ENCODE measurements around the gene WDR73.
A peak's percentile ranks its signal among the peaks of the same experiment; 100 is the strongest.
"Not testable (repeated sequence)": the region's sequence is repeated elsewhere in the genome, so short reads cannot be mapped to it uniquely, and the experiment has no call there.

The WDR73 gene

DNA sequence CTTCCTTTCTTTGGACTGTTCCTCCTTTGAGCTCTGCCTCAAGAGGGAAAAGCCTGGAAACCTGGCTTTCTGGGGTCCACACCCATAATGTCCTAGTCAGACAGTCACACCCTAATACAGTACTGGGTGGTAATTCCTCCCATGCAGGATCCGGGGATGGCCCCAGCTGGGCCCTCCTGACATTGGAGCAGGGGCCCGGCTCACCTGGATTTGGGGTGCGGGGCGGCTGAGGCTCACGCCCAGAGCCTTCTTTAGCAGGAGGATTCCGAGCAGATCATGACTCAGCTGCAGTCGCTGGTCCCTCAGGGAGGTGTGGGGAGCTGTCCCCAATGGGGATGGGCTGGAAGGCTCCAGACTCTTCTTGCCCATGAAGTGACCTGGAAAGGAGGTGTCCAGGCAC, 2.9 kb upstream of the WDR73 start:
- DNase-seq, result no peak

GRCh38 chr15:84654689-84655453, 788 bp upstream of the WDR73 start:
- DNase-seq, result peak; percentile 83

GRCh38 chr15:84653584-84653909, 536 bp downstream of the WDR73 start:
- no peak for DNase-seq

- no peak for DNase-seq
These were observed 4.4 kb downstream of the WDR73 start for GRCh38 chr15:84649706-84650105.

GRCh38 chr15:84648539-84648938, 5.5 kb downstream of the WDR73 start:
- no peak for DNase-seq

DNA sequence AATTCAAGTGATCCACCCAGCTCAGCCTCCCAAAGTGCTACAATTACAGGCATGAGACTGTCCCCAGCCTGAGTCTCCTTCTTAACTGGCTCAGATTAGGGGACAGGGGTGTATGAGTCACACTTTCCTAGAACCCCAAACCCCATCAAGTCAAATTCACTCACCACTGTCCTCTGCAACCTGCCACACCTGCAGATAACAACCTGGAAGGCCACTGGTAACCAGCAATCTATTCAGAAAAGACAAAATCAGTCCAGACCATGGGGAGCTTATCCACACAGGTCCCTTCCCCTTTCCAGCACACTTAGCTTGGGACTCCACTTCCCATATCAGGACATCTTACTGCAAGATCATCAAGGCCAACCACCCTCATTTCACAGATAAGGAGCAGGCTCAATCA, 6.4 kb downstream of the WDR73 start:
- no peak for DNase-seq

DNA sequence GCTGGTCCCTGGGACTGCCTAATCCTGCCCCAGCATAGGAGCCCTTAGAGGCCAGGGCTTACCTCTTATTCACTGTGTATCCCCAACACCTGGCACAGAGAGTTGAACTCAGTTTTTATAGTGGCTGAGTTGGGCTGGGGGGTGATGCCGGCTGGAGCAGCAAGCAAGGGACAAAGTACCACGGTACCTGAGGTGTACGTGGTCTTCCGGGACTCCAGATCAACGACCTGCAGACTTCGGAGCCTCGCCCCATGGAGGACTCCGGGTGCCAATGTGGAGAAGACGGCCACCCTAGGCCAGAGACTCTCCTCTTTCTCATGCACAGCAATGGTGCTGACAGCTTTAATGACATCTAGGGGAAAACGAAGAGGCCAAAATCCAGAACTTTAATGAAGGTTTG, 8.1 kb downstream of the WDR73 start:
- DNase-seq, result no peak

GRCh38 chr15:84645496-84645895, 8.6 kb downstream of the WDR73 start:
- no peak for DNase-seq

GRCh38 chr15:84643838-84644237, 10.2 kb downstream of the WDR73 start:
- DNase-seq, result no peak

DNA sequence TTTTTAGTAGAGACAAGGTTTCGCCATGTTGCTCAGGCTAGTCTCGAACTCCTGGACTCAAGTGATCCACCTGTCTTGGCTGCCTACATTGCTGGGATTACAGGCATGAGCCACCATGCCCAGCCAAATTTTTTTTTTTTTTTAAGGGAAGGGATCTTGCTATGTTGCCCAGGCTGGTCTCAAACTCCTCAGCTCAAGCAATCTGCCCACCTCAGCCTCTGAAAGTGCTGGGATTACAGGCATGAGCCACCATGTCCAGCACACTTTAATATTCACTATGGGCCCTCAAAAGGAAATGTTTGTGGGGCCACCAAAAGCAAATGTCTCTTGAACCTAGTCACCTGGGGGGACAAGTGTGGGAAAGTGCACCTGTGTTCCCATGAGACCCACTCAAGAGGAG, 11.4 kb downstream of the WDR73 start:
- DNase-seq, result not testable (repeated sequence)

GRCh38 chr15:84641871-84642270, 12.2 kb downstream of the WDR73 start:
- not testable (repeated sequence) for DNase-seq

GRCh38 chr15:84638103-84638502, 16.0 kb downstream of the WDR73 start:
- no peak for DNase-seq

DNA sequence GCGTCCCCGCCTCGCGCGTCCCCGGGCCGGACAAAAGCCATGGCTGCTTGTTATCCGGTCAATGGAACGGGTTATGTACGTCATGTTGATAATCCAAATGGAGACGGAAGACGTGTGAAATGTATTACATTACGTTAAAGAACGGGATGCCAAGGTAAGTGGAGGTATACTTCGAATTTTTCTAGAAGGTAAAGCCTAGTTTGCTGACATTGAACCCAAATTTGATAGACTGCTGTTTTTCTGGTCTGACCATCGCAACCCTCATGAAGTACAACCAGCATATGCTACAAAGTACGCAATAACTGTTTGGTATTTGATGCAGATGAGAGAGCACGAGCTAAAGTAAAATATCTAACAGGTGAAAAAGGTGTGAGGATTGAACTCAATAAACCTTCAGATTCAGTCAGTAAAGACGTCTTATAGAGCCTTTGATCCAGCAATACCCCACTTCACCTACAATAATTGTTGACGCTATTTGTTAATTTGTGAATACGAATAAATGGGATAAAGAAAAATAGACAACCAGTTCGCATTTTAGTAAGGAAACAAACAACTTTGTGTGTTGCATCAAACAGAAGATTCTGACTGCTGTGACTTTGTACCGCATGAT, 19.8 kb downstream of the WDR73 start:
- no peak for DNase-seq

DNA sequence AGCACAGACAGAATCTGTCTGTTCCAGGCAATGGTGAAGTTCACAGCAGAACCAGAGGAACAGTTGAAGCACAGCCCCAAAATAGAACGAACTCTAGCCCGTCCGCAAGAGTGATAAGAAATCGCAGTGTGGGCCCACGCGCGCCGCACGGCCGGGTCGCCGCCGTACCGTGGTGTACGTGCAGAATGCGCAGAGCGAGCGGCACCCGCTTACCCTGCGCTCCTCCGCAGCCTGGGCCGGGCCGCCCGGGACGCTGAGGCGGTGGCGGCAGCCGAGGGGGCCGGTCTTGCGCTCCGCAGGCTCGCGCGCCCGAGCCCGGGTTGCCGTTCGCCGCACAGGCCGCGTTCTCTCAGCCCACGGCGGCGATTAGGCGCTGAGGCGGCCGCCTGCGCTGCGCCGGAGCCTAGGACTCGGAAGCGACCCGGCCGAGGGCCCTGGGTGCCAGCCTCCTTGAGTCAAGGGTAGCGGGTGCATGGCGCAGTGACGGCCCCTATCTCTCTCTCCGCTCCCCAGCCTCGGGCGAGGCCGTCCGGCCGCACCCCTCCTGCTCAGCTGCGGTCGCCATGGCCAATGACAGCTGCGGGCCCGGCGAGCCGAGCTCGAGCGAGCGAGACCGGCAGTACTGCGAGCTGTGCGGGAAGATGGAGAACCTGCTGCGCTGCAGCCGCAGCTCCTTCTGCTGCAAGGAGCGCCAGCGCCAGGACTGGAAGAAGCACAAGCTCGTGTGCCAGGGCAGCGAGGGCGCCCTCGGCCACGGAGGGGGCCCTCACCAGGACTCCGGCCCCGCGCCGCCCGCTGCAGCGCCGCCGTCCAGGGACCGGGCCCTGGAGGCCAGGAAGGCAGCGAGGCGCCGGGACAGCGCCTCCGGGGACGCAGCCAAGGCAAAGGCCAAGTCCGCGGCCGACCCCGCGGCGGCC, 20.5 kb downstream of the WDR73 start:
- peak; percentile 68 for DNase-seq

- no peak for DNase-seq
These were observed 22.3 kb downstream of the WDR73 start for GRCh38 chr15:84631706-84632272.

DNA sequence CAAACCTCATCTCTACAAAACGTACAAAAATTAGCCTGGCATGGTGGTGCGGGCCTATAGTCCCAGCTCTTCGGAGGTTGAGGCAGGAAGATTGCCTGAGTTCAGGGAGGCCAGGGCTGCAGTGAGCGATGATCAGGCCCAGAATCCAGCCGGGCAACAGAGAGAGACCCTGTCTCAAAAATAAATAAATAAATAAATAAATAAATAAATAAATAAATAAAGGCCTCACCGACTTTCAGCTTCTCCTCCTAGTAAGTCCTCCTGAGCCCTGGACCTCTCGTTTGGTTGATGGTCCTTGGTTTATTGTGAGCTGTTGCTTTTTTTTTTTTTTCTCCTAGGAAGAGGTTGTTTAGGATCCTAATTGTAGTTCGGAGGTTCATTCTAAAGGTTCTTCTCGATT, 25.1 kb downstream of the WDR73 start:
- DNase-seq, result no peak

DNA sequence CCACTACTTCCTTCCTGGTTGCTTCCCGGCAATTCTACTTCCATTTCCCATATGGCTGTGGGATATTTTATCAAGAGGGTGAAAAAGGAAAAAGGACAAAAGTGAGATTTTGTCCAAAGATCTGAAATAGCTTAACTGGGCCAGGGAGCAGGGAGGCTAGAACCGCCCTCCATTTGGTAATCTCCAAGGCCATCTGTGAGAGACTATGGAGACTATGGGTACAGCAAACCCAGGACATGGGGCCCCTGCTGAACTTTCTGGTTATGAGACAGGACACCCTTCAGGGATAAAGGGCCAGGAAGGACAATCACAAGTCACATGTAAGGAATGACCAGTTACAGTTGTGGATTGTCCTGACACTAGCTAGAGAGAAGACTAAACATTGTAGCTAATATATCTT, 29.0 kb downstream of the WDR73 start:
- DNase-seq, result no peak

GRCh38 chr15:84624359-84624758, 29.7 kb downstream of the WDR73 start:
- no peak for DNase-seq

GRCh38 chr15:84621358-84621979, 32.6 kb downstream of the WDR73 start:
- DNase-seq, result no peak

GRCh38 chr15:84620626-84621025, 33.5 kb downstream of the WDR73 start:
- DNase-seq, result no peak

GRCh38 chr15:84616235-84616634, 37.8 kb downstream of the WDR73 start:
- DNase-seq, result no peak

- no peak for DNase-seq
These were observed 42.5 kb downstream of the WDR73 start for GRCh38 chr15:84611631-84612030.
